ENCODE data around the gene LMCD1.

LMCD1 gene

GRCh38 chr3:8503871-8504610, 2.4 kb downstream of the LMCD1 start:
- DNase-seq (ENCODE audit: extremely low read depth in 1 of 2, low read depth in 1 of 2) = peak in 1 of 2 donors; percentile 9

- DNase-seq (ENCODE audit: extremely low read depth in 1 of 2, low read depth in 1 of 2) = no peak
Measured at GRCh38 chr3:8504611-8504973, 3.0 kb downstream of the LMCD1 start.

- no peak for DNase-seq (ENCODE audit: extremely low read depth in 1 of 2, low read depth in 1 of 2)
Measured at GRCh38 chr3:8505621-8506020, 4.0 kb downstream of the LMCD1 start.

- DNase-seq (ENCODE audit: extremely low read depth in 1 of 2, low read depth in 1 of 2) = no peak
Measured at GRCh38 chr3:8506571-8507061, 5.0 kb downstream of the LMCD1 start.

GRCh38 chr3:8507496-8507895, 5.9 kb downstream of the LMCD1 start:
- no peak for DNase-seq (ENCODE audit: extremely low read depth in 1 of 2, low read depth in 1 of 2)

- no peak for DNase-seq (ENCODE audit: extremely low read depth in 1 of 2, low read depth in 1 of 2)
Measured at GRCh38 chr3:8509961-8510360, 8.3 kb downstream of the LMCD1 start.

GRCh38 chr3:8512234-8512633, 10.6 kb downstream of the LMCD1 start:
- DNase-seq (ENCODE audit: extremely low read depth in 1 of 2, low read depth in 1 of 2) = no peak

- DNase-seq (ENCODE audit: extremely low read depth in 1 of 2, low read depth in 1 of 2) = no peak
Measured at GRCh38 chr3:8516047-8516661, 14.5 kb downstream of the LMCD1 start.

GRCh38 chr3:8516783-8517182, 15.2 kb downstream of the LMCD1 start:
- DNase-seq (ENCODE audit: extremely low read depth in 1 of 2, low read depth in 1 of 2) = no peak

GRCh38 chr3:8517487-8517886, 15.9 kb downstream of the LMCD1 start:
- DNase-seq (ENCODE audit: extremely low read depth in 1 of 2, low read depth in 1 of 2) = no peak

GRCh38 chr3:8518138-8518537, 16.5 kb downstream of the LMCD1 start:
- no peak for DNase-seq (ENCODE audit: extremely low read depth in 1 of 2, low read depth in 1 of 2)

GRCh38 chr3:8519156-8519555, 17.5 kb downstream of the LMCD1 start:
- no peak for DNase-seq (ENCODE audit: extremely low read depth in 1 of 2, low read depth in 1 of 2)

- no peak for DNase-seq (ENCODE audit: extremely low read depth in 1 of 2, low read depth in 1 of 2)
Measured at GRCh38 chr3:8519774-8520448, 18.3 kb downstream of the LMCD1 start.

GRCh38 chr3:8520816-8521403, 19.3 kb downstream of the LMCD1 start:
- DNase-seq (ENCODE audit: extremely low read depth in 1 of 2, low read depth in 1 of 2) = no peak

GRCh38 chr3:8523041-8523440, 21.4 kb downstream of the LMCD1 start:
- no peak for DNase-seq (ENCODE audit: extremely low read depth in 1 of 2, low read depth in 1 of 2)

GRCh38 chr3:8524249-8524648, 22.6 kb downstream of the LMCD1 start:
- DNase-seq (ENCODE audit: extremely low read depth in 1 of 2, low read depth in 1 of 2) = no peak

GRCh38 chr3:8524656-8525399, 23.2 kb downstream of the LMCD1 start:
- no peak for DNase-seq (ENCODE audit: extremely low read depth in 1 of 2, low read depth in 1 of 2)

- no peak for DNase-seq (ENCODE audit: extremely low read depth in 1 of 2, low read depth in 1 of 2)
Measured at GRCh38 chr3:8525893-8526292, 24.3 kb downstream of the LMCD1 start.

GRCh38 chr3:8529181-8529637, 27.6 kb downstream of the LMCD1 start:
- DNase-seq (ENCODE audit: extremely low read depth in 1 of 2, low read depth in 1 of 2) = no peak

GRCh38 chr3:8529738-8530525, 28.3 kb downstream of the LMCD1 start:
- no peak for DNase-seq (ENCODE audit: extremely low read depth in 1 of 2, low read depth in 1 of 2)

All from stimulated activated CD8-positive, alpha-beta memory T cell treated with anti-CD3 and anti-CD28 coated beads, Interleukin-7, amount 100 ng/mL, for 48 hours (primary cell).